NCI-H69 (cell line): ENCODE results near the gene ZFP1.
"Not testable (repeated sequence)": the region's sequence is repeated elsewhere in the genome, so short reads cannot be mapped to it uniquely, and the experiment has no call there.

ENCODE experiments used
- DNase-seq: peaks from one replicate; lab custom pipeline; 2025; lab: John Stamatoyannopoulos, UW

The ZFP1 gene

DNA sequence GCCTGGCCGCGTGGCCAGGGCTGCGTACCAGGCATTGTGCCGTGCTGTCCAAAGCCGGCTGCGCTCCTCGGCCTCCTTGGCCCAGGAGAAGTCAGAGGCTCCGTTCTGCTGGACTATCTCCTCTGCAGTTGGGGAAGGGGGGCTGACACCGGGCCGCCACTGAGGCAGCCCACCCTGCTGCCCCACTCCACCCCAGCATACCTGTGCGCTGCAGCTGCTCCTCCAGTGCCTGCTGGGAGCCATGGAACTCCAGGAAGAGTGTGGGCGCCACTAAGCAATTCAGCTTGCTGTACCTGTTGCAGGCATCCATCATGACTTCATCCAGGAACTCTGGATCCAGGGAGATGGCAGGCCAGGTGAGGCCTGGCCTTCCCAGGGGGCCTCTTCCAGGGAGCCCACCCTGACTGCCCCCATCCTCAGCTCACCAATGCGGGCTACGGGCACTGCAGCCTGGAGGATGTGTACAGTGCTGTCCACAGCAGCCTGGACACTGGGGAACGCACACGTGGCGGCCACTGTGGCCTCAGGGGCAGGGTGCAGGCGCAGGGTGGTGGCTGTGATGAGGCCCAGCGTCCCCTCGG is 34.7 kb upstream of the ZFP1 start:
- DNase-seq: no peak

GRCh38 chr16:75114179-75114945 is 34.0 kb upstream of the ZFP1 start:
- DNase-seq: no peak

DNA sequence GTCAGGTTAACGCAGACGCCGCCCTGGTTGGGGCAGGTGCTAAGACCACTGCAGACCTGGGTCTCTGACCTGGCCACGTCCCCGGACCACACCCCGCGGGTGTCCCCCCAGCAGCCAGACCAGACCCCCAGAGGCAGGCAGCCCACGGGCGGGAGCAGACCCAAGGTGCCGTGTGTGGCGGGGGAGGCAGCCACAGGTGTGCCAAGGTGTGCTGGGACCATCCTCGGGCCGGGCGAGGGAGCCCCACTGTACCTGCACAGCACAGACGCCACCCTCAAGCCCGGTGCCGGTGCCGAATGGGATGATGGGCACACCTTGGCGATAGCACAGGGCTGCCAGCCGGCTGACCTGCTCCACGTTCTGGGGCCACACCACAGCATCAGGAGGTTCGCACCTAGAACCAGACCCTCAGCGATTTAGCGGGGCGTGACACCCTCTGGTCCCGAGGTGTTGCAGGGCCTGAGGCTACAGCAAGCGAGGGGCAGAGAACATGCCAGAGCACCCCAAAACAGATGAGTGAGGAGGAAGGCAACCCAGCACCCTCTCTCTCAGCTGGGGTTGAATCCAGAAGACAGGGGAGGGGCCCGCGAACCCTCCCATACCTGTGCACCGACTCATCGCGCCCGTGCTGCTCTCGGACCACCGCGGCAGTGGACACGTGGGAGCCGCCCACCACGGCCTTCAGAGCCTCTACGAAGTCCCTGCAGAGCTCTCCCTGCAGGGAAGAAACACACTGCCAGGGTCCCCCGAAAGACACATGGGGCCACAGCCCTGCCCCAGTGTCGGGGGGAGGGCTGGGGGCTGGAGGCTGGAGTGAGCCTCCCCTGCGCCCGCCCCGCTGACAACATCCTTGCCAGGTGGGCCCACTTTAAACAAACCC is 33.1 kb upstream of the ZFP1 start:
- DNase-seq: no peak

- DNase-seq: peak; percentile 22
Measured at GRCh38 chr16:75116081-75116910, 32.0 kb upstream of the ZFP1 start, which contains the start of gene LDHD. Gene LDHD (minus strand): TSS chr16:75116780. CDS start chr16:75116720, 60 bp downstream.

- DNase-seq: no peak
Measured at GRCh38 chr16:75116911-75117245, 31.4 kb upstream of the ZFP1 start.

- no peak for DNase-seq
Measured at GRCh38 chr16:75118943-75119539, 29.3 kb upstream of the ZFP1 start.

DNA sequence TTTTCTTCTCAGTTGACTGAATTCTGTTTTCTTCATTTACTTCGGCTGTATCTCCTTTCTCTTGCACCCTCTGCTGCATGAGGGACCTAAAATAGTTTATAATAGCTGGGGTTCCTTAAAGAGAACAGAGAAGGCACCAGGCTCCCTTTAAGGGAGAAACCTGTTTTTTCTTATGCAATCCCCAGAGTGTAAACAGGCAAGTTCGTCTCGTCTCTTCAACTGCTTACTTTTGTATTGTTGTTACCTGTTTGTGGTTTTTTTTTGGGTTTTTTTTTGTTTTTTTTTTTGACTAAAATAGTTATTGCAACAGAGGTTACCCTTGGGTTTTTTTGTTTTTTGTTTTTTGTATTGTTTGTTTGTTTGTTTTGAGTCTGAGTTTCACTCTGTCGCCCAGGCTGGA is 28.1 kb upstream of the ZFP1 start:
- no peak for DNase-seq

- DNase-seq: no peak
Measured at GRCh38 chr16:75121949-75122568, 26.3 kb upstream of the ZFP1 start.

DNA sequence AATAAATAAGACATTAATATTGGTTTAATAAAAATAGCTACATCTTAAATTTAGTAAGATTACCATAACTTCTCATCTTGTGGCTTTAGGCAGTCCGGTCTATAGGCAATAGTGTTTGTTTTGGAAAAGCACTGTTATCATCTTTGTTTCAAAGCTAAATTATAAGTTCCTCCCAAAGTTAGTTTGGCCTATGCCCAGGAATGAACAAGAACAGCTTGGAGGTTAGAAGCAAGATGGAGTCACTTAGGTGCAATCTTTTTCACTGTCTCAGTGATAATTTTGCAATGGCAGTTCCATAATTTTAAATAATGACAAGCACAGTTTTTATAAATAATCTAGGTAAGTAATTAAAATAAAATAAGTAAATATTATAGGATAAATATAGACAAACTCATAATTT is 25.7 kb upstream of the ZFP1 start:
- DNase-seq: no peak

DNA sequence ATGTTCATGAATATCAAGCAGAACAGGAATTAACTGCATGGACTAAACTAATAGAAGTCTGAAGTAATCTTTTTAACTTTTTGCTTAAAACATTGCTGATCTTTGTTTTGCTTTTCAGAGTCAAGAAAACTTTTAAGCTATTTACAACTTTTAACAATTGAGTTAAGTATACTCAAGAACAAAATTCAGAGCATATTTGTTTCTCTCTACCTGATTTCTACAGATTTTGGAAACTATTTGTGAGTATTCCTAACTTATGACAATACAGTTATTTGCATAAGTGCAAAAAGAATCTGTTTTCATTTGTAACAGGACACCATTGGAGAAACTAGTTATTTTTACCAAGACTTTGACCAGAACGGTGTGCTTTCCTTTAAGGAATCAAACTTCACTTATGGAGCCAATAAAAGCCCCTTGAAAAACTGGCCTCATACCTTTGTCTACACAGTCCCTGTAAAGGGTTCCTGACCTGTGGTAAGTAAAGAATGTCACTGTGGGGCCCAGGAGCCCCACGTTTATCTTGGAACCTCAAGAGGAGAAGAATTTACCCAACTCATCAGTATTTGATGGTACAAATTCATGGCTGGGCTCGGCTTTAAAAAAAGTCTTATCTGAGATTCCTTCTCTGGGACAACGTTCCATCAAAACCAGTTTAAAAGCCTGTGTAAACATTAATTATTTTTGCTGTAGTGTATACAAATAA is 20.5 kb upstream of the ZFP1 start:
- DNase-seq: no peak

- not testable (repeated sequence) for DNase-seq
Measured at GRCh38 chr16:75129421-75130149, 18.7 kb upstream of the ZFP1 start.

DNA sequence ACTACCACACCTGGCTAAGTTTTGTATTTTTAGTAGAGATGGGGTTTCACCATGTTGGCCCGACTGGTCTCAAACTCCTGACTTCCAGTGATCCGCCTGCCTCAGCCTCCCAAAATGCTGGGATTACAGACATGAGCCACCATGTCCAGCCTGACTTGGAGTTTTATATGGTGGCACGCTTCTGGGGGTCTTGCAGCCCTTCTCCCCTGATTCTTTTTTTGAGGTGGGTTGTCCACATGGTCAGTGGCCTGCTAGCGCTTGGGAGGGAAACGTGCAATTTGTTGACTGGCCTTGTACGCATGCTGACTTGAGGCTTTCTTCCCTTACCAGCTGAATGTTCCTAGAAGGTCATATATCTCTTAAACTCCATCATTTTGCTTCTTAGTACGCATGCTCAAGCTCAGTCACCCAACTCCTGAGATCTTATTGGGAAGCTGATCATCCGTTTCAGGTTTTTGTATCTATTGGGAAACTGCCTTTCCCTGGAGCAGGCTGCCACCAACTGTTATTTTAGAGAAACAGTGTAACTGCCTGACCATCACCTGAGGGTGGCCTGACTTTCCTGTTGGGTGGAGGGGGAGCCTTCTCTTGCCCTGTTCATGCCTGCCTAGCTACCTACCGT is 18.1 kb upstream of the ZFP1 start:
- no peak for DNase-seq

DNA sequence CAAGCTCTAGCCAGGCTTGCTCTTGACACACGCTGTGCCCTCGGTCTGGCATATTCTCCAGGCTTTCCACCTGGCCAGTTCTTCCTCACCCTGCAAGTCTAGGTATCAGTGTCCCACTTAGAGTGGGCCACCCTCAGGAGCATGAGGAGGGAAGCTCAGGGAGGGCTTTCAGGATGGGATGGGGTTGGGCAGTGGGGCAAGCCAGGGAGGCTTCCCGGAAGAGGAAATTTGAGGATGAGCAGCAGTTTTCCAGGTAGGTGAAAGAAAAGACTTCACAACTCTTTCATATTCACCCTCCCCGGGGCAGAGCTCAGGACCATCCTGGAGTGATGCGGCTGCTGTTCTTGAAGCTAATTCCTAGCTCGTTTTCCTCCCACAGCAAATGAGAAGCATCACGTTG is 17.2 kb upstream of the ZFP1 start:
- DNase-seq: no peak

DNA sequence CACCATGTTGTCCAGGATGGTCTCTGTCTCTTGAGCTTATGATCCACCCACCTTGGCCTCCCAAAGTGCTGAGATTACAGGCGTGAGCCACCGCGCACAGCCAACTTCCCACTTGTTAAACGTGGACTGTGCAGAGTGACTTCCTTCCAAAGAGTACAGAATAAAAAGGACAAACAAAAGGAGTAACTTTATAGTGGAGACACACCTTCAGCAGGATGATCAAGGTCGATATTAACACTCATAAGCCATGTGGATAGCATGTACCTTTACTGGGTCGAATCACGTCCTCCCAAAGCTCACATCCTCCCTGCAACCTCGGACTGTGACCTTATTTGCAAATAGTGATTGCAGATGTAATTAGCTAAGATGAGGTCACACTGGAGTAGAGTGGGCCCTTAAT is 10.1 kb upstream of the ZFP1 start:
- DNase-seq: no peak

- DNase-seq: peak; percentile 73
Measured at GRCh38 chr16:75138636-75139035, 9.7 kb upstream of the ZFP1 start.

DNA sequence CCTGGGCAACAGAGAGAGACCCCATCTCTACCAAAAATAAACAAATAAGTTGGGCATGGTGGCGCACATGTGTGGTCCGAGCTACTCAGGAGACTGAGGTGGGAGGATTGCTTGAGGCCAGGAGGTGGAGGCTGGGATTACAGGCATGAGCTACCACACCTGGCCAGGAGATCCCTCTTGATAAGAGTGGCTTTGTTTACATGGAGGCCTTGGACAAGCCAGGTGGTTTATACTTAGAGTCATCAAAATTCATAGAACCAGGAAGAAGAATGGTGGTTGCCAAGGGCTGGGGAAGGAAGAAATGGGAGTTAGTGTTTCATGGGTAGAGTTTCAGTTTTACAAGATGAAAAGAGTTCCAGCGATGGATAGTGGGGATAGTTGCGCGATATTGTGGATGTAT is 8.8 kb upstream of the ZFP1 start:
- no peak for DNase-seq

GRCh38 chr16:75143941-75144340 is 4.4 kb upstream of the ZFP1 start:
- no peak for DNase-seq

DNA sequence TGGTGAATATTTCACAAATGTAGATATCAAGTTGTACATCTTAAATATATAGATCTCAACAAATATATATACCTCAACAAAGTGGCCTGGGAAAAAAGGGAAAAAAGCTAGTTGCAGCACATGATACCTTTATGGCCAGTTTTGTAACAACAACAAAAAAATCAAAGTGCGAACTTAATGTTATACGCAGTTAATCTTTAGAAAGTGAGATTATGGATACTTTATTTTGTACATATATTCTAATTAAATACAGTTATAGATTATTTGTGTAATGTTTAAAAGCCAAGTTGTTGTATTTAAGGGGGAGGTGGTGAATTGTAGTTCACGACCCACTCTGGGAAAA is 385 bp upstream of the ZFP1 start:
- no peak for DNase-seq

- DNase-seq: no peak
Measured at GRCh38 chr16:75151798-75152197, 3.5 kb downstream of the ZFP1 start.

- no peak for DNase-seq
Measured at GRCh38 chr16:75152635-75153034, 4.3 kb downstream of the ZFP1 start.
